IPS-18a (cell line): ENCODE data around the gene ANKRD34C.

Experiments
- H3K27ac ChIP-seq: one replicate; pipeline ENCODE4 v1.5.1; 2013; ENCODE audit warnings: low read length
- H3K27me3 ChIP-seq: one replicate; pipeline ENCODE4 v1.6.1; 2013; ENCODE audit warnings: mild to moderate bottlenecking, low read length; ENCODE audit not compliant: control insufficient read depth, insufficient read depth
- H3K36me3 ChIP-seq: one replicate; pipeline ENCODE4 v1.6.1; 2013; ENCODE audit warnings: low read depth, low read length; ENCODE audit not compliant: control insufficient read depth
- H3K4me1 ChIP-seq: one replicate; pipeline ENCODE4 v1.6.1; 2013; ENCODE audit warnings: low read depth, low read length; ENCODE audit not compliant: control insufficient read depth
- H3K4me3 ChIP-seq: one replicate; pipeline ENCODE4 v1.5.1; 2013; ENCODE audit warnings: low read length
- H3K9ac ChIP-seq: one replicate; pipeline ENCODE4 v1.6.1; 2013; ENCODE audit warnings: mild to moderate bottlenecking, low read length, moderate library complexity
- H3K9me3 ChIP-seq: one replicate; pipeline ENCODE4 v1.6.1; 2013; ENCODE audit warnings: low read depth, low read length; ENCODE audit not compliant: control insufficient read depth

The ANKRD34C gene

GRCh38 chr15:79290642-79291275, 8.2 kb downstream of the ANKRD34C start:
- Histone ChIP-seq H3K4me3 (no peak overlapping the region), H3K4me1 (no peaks in the 10 kb centered on the region), H3K9me3 (no peaks in the 10 kb centered on the region), H3K27ac (no peak overlapping the region), H3K36me3 (no peaks in the 10 kb centered on the region), H3K9ac (no peak overlapping the region), H3K27me3 (peaks cover 16% of the 10 kb centered on the region)

DNA sequence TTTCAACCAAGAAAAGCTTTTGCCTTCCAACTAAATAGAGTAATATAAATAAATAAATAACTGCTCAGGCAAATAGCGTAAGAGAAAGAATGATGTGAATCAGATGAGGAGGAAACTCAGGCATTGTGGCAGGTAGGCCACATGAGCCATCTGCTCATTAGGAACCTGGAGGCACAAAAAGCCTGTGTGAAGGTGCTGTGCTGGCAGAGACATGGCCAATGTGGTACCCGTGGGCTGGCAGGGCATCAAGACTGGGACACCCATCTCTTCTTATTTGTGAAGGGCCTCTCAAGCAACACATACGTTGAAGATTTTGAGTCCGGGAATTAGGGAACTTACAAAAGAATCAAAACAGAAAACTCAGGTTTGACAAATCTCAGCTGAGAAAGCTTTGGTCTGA, 9.5 kb downstream of the ANKRD34C start:
- Histone ChIP-seq H3K4me1 (no peaks in the 10 kb centered on the region), H3K9ac (no peak overlapping the region), H3K27ac (no peak overlapping the region), H3K36me3 (no peaks in the 10 kb centered on the region), H3K9me3 (no peaks in the 10 kb centered on the region), H3K27me3 (peaks cover 4% of the 10 kb centered on the region), H3K4me3 (no peak overlapping the region)

- H3K36me3 ChIP-seq: no peaks in the 10 kb centered on the region
- no peaks in the 10 kb centered on the region for H3K4me1 ChIP-seq
- peaks cover 12% of the 10 kb centered on the region for H3K27me3 ChIP-seq
- H3K4me3 ChIP-seq: no peak overlapping the region
- no peak overlapping the region for H3K27ac ChIP-seq
- H3K9ac ChIP-seq: no peak overlapping the region
- no peaks in the 10 kb centered on the region for H3K9me3 ChIP-seq
These were observed 11.6 kb downstream of the ANKRD34C start for GRCh38 chr15:79294075-79294474.

- peaks cover 29% of the 10 kb centered on the region for H3K27me3 ChIP-seq
- H3K9me3 ChIP-seq: no peaks in the 10 kb centered on the region
- no peaks in the 10 kb centered on the region for H3K4me1 ChIP-seq
- H3K27ac ChIP-seq: no peak overlapping the region
- H3K9ac ChIP-seq: no peak overlapping the region
- no peak overlapping the region for H3K4me3 ChIP-seq
- no peaks in the 10 kb centered on the region for H3K36me3 ChIP-seq
These were observed 14.1 kb downstream of the ANKRD34C start for GRCh38 chr15:79296583-79296982.

GRCh38 chr15:79299126-79299840, 16.8 kb downstream of the ANKRD34C start:
- no peak overlapping the region for H3K9ac ChIP-seq
- H3K36me3 ChIP-seq: no peaks in the 10 kb centered on the region
- peaks cover 39% of the 10 kb centered on the region for H3K27me3 ChIP-seq
- no peak overlapping the region for H3K27ac ChIP-seq
- no peaks in the 10 kb centered on the region for H3K4me1 ChIP-seq
- H3K9me3 ChIP-seq: no peaks in the 10 kb centered on the region
- H3K4me3 ChIP-seq: no peak overlapping the region

GRCh38 chr15:79299841-79300235, 17.3 kb downstream of the ANKRD34C start:
- peaks cover 44% of the 10 kb centered on the region for H3K27me3 ChIP-seq

GRCh38 chr15:79307251-79307650, 24.7 kb downstream of the ANKRD34C start:
- H3K9ac ChIP-seq: no peak overlapping the region
- peaks cover 6% of the 10 kb centered on the region for H3K4me1 ChIP-seq
- no peak overlapping the region for H3K4me3 ChIP-seq
- H3K27me3 ChIP-seq: peaks cover 60% of the 10 kb centered on the region
- no peaks in the 10 kb centered on the region for H3K9me3 ChIP-seq
- H3K36me3 ChIP-seq: no peaks in the 10 kb centered on the region
- no peak overlapping the region for H3K27ac ChIP-seq

More at GRCh38 chr15:79299841-79300235, 17.3 kb downstream of the ANKRD34C start:
- no peak overlapping the region for H3K27ac ChIP-seq
- H3K4me1 ChIP-seq: no peaks in the 10 kb centered on the region
- no peak overlapping the region for H3K9ac ChIP-seq
- H3K36me3 ChIP-seq: no peaks in the 10 kb centered on the region
- no peak overlapping the region for H3K4me3 ChIP-seq
- H3K9me3 ChIP-seq: no peaks in the 10 kb centered on the region

- H3K4me1 ChIP-seq: peaks cover 10% of the 10 kb centered on the region
- peaks cover 4% of the 10 kb centered on the region for H3K36me3 ChIP-seq
- H3K9ac ChIP-seq: no peak overlapping the region
- peaks cover 55% of the 10 kb centered on the region for H3K27me3 ChIP-seq
- H3K4me3 ChIP-seq: no peak overlapping the region
- H3K27ac ChIP-seq: no peak overlapping the region
- H3K9me3 ChIP-seq: no peaks in the 10 kb centered on the region
These were observed 26.4 kb downstream of the ANKRD34C start for GRCh38 chr15:79308874-79309273.

GRCh38 chr15:79310612-79310984, 28.1 kb downstream of the ANKRD34C start:
- peaks cover 42% of the 10 kb centered on the region for H3K27me3 ChIP-seq
- no peak overlapping the region for H3K9ac ChIP-seq
- H3K36me3 ChIP-seq: peaks cover 21% of the 10 kb centered on the region
- H3K9me3 ChIP-seq: no peaks in the 10 kb centered on the region
- peak overlapping the region; percentile 91 for H3K4me3 ChIP-seq
- no peak overlapping the region for H3K27ac ChIP-seq
- peaks cover 10% of the 10 kb centered on the region for H3K4me1 ChIP-seq

DNA sequence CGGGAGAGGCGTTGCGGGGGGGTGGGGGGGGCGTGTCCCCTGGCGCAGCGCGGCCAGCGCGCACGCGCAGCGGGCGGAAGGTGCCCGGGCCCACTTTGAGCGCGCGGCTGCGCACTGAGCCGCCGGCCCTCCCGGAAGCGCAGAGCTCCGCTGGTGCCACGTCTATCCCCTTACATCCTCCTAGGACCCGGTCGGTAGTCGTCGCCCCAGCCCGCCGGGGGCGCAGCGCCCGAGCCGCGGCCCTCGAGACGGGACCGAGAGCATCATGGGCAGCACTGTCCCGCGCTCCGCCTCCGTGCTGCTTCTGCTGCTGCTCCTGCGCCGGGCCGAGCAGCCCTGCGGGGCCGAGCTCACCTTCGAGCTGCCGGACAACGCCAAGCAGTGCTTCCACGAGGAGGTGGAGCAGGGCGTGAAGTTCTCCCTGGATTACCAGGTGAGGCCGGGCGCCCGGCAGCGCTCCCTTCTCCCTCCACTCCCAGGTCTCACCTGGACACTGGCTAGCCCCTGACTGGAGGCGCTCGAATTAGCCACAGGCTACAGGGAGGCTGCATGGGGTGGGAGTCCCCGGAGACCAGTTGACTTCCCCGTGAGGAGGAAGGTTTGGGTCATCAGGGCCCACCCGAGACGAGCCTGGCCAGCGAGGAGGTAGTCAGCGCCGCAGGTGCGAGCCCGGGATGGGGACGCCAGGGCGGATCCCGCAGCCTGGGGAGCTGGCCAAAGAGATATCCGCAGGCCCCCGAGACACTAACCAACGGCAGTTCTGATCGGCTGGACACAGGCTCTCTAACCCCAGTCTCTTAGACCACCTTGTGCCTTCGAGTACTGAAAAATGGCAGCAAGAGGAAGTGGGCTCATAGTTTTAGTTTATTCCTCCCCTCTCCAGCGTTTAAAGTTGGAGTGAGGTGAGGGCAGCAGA, 28.7 kb downstream of the ANKRD34C start, which contains the start of gene TMED3:
Gene TMED3, plus strand, starts transcription at position 128 of the 916 bp plus-strand sequence. Its CDS starts 138 bp downstream, at position 266.
- Histone ChIP-seq H3K36me3 (peaks cover 27% of the 10 kb centered on the region), H3K4me3 (peak within 1 kb of the TSS; percentile 91), H3K27ac (no peak within 1 kb of the TSS), H3K4me1 (peaks cover 10% of the 10 kb centered on the region), H3K9me3 (no peaks in the 10 kb centered on the region), H3K9ac (peak within 1 kb of the TSS; percentile 83), H3K27me3 (peaks cover 36% of the 10 kb centered on the region)

- no peaks in the 10 kb centered on the region for H3K9me3 ChIP-seq
- H3K9ac ChIP-seq: peak overlapping the region; percentile 83
- peaks cover 36% of the 10 kb centered on the region for H3K27me3 ChIP-seq
- H3K27ac ChIP-seq: no peak overlapping the region
- H3K4me3 ChIP-seq: peak overlapping the region; percentile 91
- H3K4me1 ChIP-seq: peaks cover 10% of the 10 kb centered on the region
- peaks cover 32% of the 10 kb centered on the region for H3K36me3 ChIP-seq
These were observed 29.5 kb downstream of the ANKRD34C start for GRCh38 chr15:79311901-79312553.
